ENCODE data around the gene MOCS3. TPM values are rescaled to one million over a fixed set of nuclear protein-coding genes. Genes with fewer than 3 reads are reported as not detected.
A peak's percentile ranks its signal among the peaks of the same experiment; 100 is the strongest.

MOCS3 gene
- total RNA-seq, 1 experiment from 2014 or later, result 5.5 TPM

GRCh38 chr20:50980851-50981713, 22.5 kb downstream of the MOCS3 start:
- no peaks in the 10 kb centered on the region for H3K36me3 ChIP-seq (ENCODE audit: insufficient read depth, low read length)
- H3K9ac ChIP-seq (ENCODE audit: low read length), result no peak overlapping the region
- no peak overlapping the region for H3K27ac ChIP-seq (ENCODE audit: low read length)
- H3K4me1 ChIP-seq (ENCODE audit: low read length), result peaks cover 8% of the 10 kb centered on the region
- no peak overlapping the region for H3K4me2 ChIP-seq (ENCODE audit: low read depth, low read length, poor library complexity, severe bottlenecking)
- no peaks in the 10 kb centered on the region for H3K79me2 ChIP-seq (ENCODE audit: low read length)
- no peak overlapping the region for H2AFZ ChIP-seq (ENCODE audit: low read length)
- peak; percentile 88 for DNase-seq
- H3K9me2 ChIP-seq (replicated peaks; ENCODE audit: insufficient read depth, low read length), result no peaks in the 10 kb centered on the region
- H3K4me3 ChIP-seq (ENCODE audit: low read length), result no peak overlapping the region
- no peaks in the 10 kb centered on the region for H3K9me3 ChIP-seq (ENCODE audit: low read length)
- no peaks in the 10 kb centered on the region for H3K27me3 ChIP-seq (ENCODE audit: low read length)
- H4K20me1 ChIP-seq (ENCODE audit: insufficient read depth, low read depth, low read length), result no peaks in the 10 kb centered on the region

GRCh38 chr20:50981714-50982048, 23.1 kb downstream of the MOCS3 start:
- Histone ChIP-seq H3K27ac (ENCODE audit: low read length) (no peak overlapping the region), H3K9me3 (ENCODE audit: low read length) (no peaks in the 10 kb centered on the region), H3K79me2 (ENCODE audit: low read length) (no peaks in the 10 kb centered on the region), H3K27me3 (ENCODE audit: low read length) (no peaks in the 10 kb centered on the region), H3K4me3 (ENCODE audit: low read length) (no peak overlapping the region), H3K4me1 (ENCODE audit: low read length) (peaks cover 8% of the 10 kb centered on the region), H3K9me2 (replicated peaks; ENCODE audit: insufficient read depth, low read length) (no peaks in the 10 kb centered on the region), H3K9ac (ENCODE audit: low read length) (no peak overlapping the region), H3K36me3 (ENCODE audit: insufficient read depth, low read length) (no peaks in the 10 kb centered on the region), H3K4me2 (ENCODE audit: low read depth, low read length, poor library complexity, severe bottlenecking) (no peak overlapping the region), H2AFZ (ENCODE audit: low read length) (no peak overlapping the region), H4K20me1 (ENCODE audit: insufficient read depth, low read depth, low read length) (no peaks in the 10 kb centered on the region)
- DNase-seq, result no peak

GRCh38 chr20:50982363-50982762, 23.7 kb downstream of the MOCS3 start:
- H3K27ac ChIP-seq (ENCODE audit: low read length), result no peak overlapping the region
- no peak overlapping the region for H3K4me3 ChIP-seq (ENCODE audit: low read length)
- DNase-seq, result no peak
- no peak overlapping the region for H3K4me2 ChIP-seq (ENCODE audit: low read depth, low read length, poor library complexity, severe bottlenecking)
- H3K36me3 ChIP-seq (ENCODE audit: insufficient read depth, low read length), result no peaks in the 10 kb centered on the region
- H3K9ac ChIP-seq (ENCODE audit: low read length), result no peak overlapping the region
- no peaks in the 10 kb centered on the region for H3K9me3 ChIP-seq (ENCODE audit: low read length)
- peaks cover 8% of the 10 kb centered on the region for H3K4me1 ChIP-seq (ENCODE audit: low read length)
- H4K20me1 ChIP-seq (ENCODE audit: insufficient read depth, low read depth, low read length), result no peaks in the 10 kb centered on the region
- no peaks in the 10 kb centered on the region for H3K27me3 ChIP-seq (ENCODE audit: low read length)
- no peaks in the 10 kb centered on the region for H3K9me2 ChIP-seq (replicated peaks; ENCODE audit: insufficient read depth, low read length)
- H3K79me2 ChIP-seq (ENCODE audit: low read length), result no peaks in the 10 kb centered on the region
- no peak overlapping the region for H2AFZ ChIP-seq (ENCODE audit: low read length)

GRCh38 chr20:50983321-50983720, 24.7 kb downstream of the MOCS3 start:
- no peak overlapping the region for H3K9ac ChIP-seq (ENCODE audit: low read length)
- no peaks in the 10 kb centered on the region for H3K79me2 ChIP-seq (ENCODE audit: low read length)
- no peaks in the 10 kb centered on the region for H3K9me3 ChIP-seq (ENCODE audit: low read length)
- no peak overlapping the region for H3K4me2 ChIP-seq (ENCODE audit: low read depth, low read length, poor library complexity, severe bottlenecking)
- H4K20me1 ChIP-seq (ENCODE audit: insufficient read depth, low read depth, low read length), result no peaks in the 10 kb centered on the region
- no peak for DNase-seq
- H3K9me2 ChIP-seq (replicated peaks; ENCODE audit: insufficient read depth, low read length), result no peaks in the 10 kb centered on the region
- H3K27ac ChIP-seq (ENCODE audit: low read length), result no peak overlapping the region
- no peaks in the 10 kb centered on the region for H3K27me3 ChIP-seq (ENCODE audit: low read length)
- peaks cover 8% of the 10 kb centered on the region for H3K4me1 ChIP-seq (ENCODE audit: low read length)
- H3K4me3 ChIP-seq (ENCODE audit: low read length), result no peak overlapping the region
- H3K36me3 ChIP-seq (ENCODE audit: insufficient read depth, low read length), result no peaks in the 10 kb centered on the region
- H2AFZ ChIP-seq (ENCODE audit: low read length), result no peak overlapping the region

GRCh38 chr20:50987493-50988210, 29.0 kb downstream of the MOCS3 start:
- Histone ChIP-seq H3K9ac (ENCODE audit: low read length) (no peak overlapping the region), H3K79me2 (ENCODE audit: low read length) (no peaks in the 10 kb centered on the region), H2AFZ (ENCODE audit: low read length) (no peak overlapping the region), H3K27me3 (ENCODE audit: low read length) (no peaks in the 10 kb centered on the region), H3K9me3 (ENCODE audit: low read length) (no peaks in the 10 kb centered on the region), H4K20me1 (ENCODE audit: insufficient read depth, low read depth, low read length) (no peaks in the 10 kb centered on the region), H3K4me3 (ENCODE audit: low read length) (no peak overlapping the region), H3K4me2 (ENCODE audit: low read depth, low read length, poor library complexity, severe bottlenecking) (no peak overlapping the region), H3K36me3 (ENCODE audit: insufficient read depth, low read length) (no peaks in the 10 kb centered on the region), H3K9me2 (replicated peaks; ENCODE audit: insufficient read depth, low read length) (no peaks in the 10 kb centered on the region), H3K4me1 (ENCODE audit: low read length) (peaks cover 14% of the 10 kb centered on the region), H3K27ac (ENCODE audit: low read length) (no peak overlapping the region)
- peak; percentile 91 for DNase-seq

GRCh38 chr20:50991076-50991475, 32.5 kb downstream of the MOCS3 start:
- Histone ChIP-seq H2AFZ (ENCODE audit: low read length) (no peak overlapping the region), H3K9me3 (ENCODE audit: low read length) (peaks cover 4% of the 10 kb centered on the region; the same call in 1 of the 2 replicates), H3K4me2 (ENCODE audit: low read depth, low read length, poor library complexity, severe bottlenecking) (no peak overlapping the region), H3K4me3 (ENCODE audit: low read length) (no peak overlapping the region), H3K36me3 (ENCODE audit: insufficient read depth, low read length) (no peaks in the 10 kb centered on the region), H3K9me2 (replicated peaks; ENCODE audit: insufficient read depth, low read length) (no peaks in the 10 kb centered on the region), H4K20me1 (ENCODE audit: insufficient read depth, low read depth, low read length) (no peaks in the 10 kb centered on the region), H3K27ac (ENCODE audit: low read length) (no peak overlapping the region), H3K27me3 (ENCODE audit: low read length) (no peaks in the 10 kb centered on the region), H3K4me1 (ENCODE audit: low read length) (peaks cover 11% of the 10 kb centered on the region), H3K9ac (ENCODE audit: low read length) (no peak overlapping the region), H3K79me2 (ENCODE audit: low read length) (no peaks in the 10 kb centered on the region)
- no peak for DNase-seq

GRCh38 chr20:50992336-50992732, 33.7 kb downstream of the MOCS3 start:
- Histone ChIP-seq H3K4me3 (ENCODE audit: low read length) (no peak overlapping the region), H3K4me2 (ENCODE audit: low read depth, low read length, poor library complexity, severe bottlenecking) (peak overlapping the region; percentile 41), H3K27me3 (ENCODE audit: low read length) (no peaks in the 10 kb centered on the region), H3K4me1 (ENCODE audit: low read length) (peaks cover 11% of the 10 kb centered on the region), H3K9me3 (ENCODE audit: low read length) (peaks cover 4% of the 10 kb centered on the region; the same call in 1 of the 2 replicates), H3K79me2 (ENCODE audit: low read length) (no peaks in the 10 kb centered on the region), H2AFZ (ENCODE audit: low read length) (no peak overlapping the region), H3K9me2 (replicated peaks; ENCODE audit: insufficient read depth, low read length) (no peaks in the 10 kb centered on the region), H3K27ac (ENCODE audit: low read length) (peak overlapping the region; percentile 21; the same call in 1 of the 2 replicates), H4K20me1 (ENCODE audit: insufficient read depth, low read depth, low read length) (no peaks in the 10 kb centered on the region), H3K36me3 (ENCODE audit: insufficient read depth, low read length) (no peaks in the 10 kb centered on the region), H3K9ac (ENCODE audit: low read length) (no peak overlapping the region)
- DNase-seq, result peak; percentile 52

- Histone ChIP-seq H3K9ac (ENCODE audit: low read length) (no peak overlapping the region), H3K4me1 (ENCODE audit: low read length) (peaks cover 11% of the 10 kb centered on the region), H4K20me1 (ENCODE audit: insufficient read depth, low read depth, low read length) (no peaks in the 10 kb centered on the region), H3K27ac (ENCODE audit: low read length) (peak overlapping the region; percentile 21; the same call in 1 of the 2 replicates), H3K36me3 (ENCODE audit: insufficient read depth, low read length) (no peaks in the 10 kb centered on the region), H3K4me3 (ENCODE audit: low read length) (no peak overlapping the region), H2AFZ (ENCODE audit: low read length) (no peak overlapping the region), H3K27me3 (ENCODE audit: low read length) (no peaks in the 10 kb centered on the region), H3K9me2 (replicated peaks; ENCODE audit: insufficient read depth, low read length) (no peaks in the 10 kb centered on the region), H3K79me2 (ENCODE audit: low read length) (no peaks in the 10 kb centered on the region), H3K9me3 (ENCODE audit: low read length) (peaks cover 4% of the 10 kb centered on the region; the same call in 1 of the 2 replicates), H3K4me2 (ENCODE audit: low read depth, low read length, poor library complexity, severe bottlenecking) (peak overlapping the region; percentile 41)
- peak; percentile 95 for DNase-seq
Observed at GRCh38 chr20:50992733-50993457, 34.3 kb downstream of the MOCS3 start.
